GM23338 (cell line): Measurements from ENCODE around the gene RDH5. TPM values are rescaled to one million over a fixed set of nuclear protein-coding genes. Genes with fewer than 3 reads are reported as not detected.

Experiments used
- ATAC-seq: fragments of 200-7000 bp; cut with Tn5 transposase; 3 replicates; pipeline ENCODE4 v1.9.1; 2020
- DNase-seq: peaks from one replicate; pipeline ENCODE4 v3.0.0-alpha.2; 2015; ENCODE audit warnings: low spot score
- H2AFZ ChIP-seq: fragments of 200-600 bp; sonication (generic); 2 replicates; pipeline ENCODE4 v1.8.0; 2016; ENCODE audit warnings: antibody characterized with exemption, mild to moderate bottlenecking, moderate library complexity
- H3F3A ChIP-seq: fragments of 200-600 bp; sonication (generic); replicated peaks from 2 replicates; pipeline ENCODE4 v1.8.0; 2017; ENCODE audit warnings: antibody characterized with exemption, mixed run types, low read depth
- H3K27ac ChIP-seq: fragments of 200-600 bp; sonication (generic); 2 replicates; pipeline ENCODE4 v1.6.1; 2016; ENCODE audit warnings: low read depth
- H3K27me3 ChIP-seq: fragments of 200-600 bp; sonication (generic); 2 replicates; pipeline ENCODE4 v1.8.0; 2016; ENCODE audit warnings: mild to moderate bottlenecking, mixed run types, moderate library complexity; ENCODE audit not compliant: insufficient read depth
- H3K36me3 ChIP-seq: fragments of 200-600 bp; sonication (generic); 2 replicates; pipeline ENCODE4 v1.8.0; 2016; ENCODE audit warnings: mild to moderate bottlenecking; ENCODE audit not compliant: insufficient read depth
- H3K4me1 ChIP-seq: fragments of 200-600 bp; sonication (generic); 2 replicates; pipeline ENCODE4 v1.8.0; 2016; ENCODE audit warnings: mild to moderate bottlenecking, moderate library complexity; ENCODE audit not compliant: insufficient read depth
- H3K4me2 ChIP-seq: fragments of 200-600 bp; sonication (generic); 2 replicates; pipeline ENCODE4 v1.7.1; 2017; ENCODE audit warnings: mixed run types
- H3K4me3 ChIP-seq: fragments of 200-600 bp; sonication (generic); 2 replicates; pipeline ENCODE4 v1.6.1; 2016; ENCODE audit warnings: mixed run types
- H3K79me2 ChIP-seq: fragments of 200-600 bp; sonication (generic); replicated peaks from 2 replicates; pipeline ENCODE4 v1.8.0; 2017; ENCODE audit warnings: mild to moderate bottlenecking; ENCODE audit not compliant: insufficient read depth
- H3K9me2 ChIP-seq: fragments of 200-600 bp; sonication (generic); 2 replicates; pipeline ENCODE4 v1.8.0; 2017; ENCODE audit not compliant: insufficient read depth
- H4K20me1 ChIP-seq: fragments of 200-600 bp; sonication (generic); replicated peaks from 2 replicates; pipeline ENCODE4 v1.8.0; 2017; ENCODE audit warnings: mild to moderate bottlenecking; ENCODE audit not compliant: insufficient read depth
- H3K27ac Mint-ChIP-seq: 2 replicates; pipeline ENCODE4 v1.8.0; 2020; ENCODE audit warnings: inconsistent platforms, mild to moderate bottlenecking, moderate library complexity, mixed read lengths
- H3K27me3 Mint-ChIP-seq: 3 replicates; pipeline ENCODE4 v1.8.0; 2022; ENCODE audit warnings: low read depth, mild to moderate bottlenecking, moderate library complexity, mixed read lengths, inconsistent platforms; ENCODE audit not compliant: insufficient read depth, poor library complexity
- H3K36me3 Mint-ChIP-seq: 3 replicates; pipeline ENCODE4 v1.8.0; 2021; ENCODE audit warnings: low read depth, mild to moderate bottlenecking, inconsistent platforms, moderate library complexity, mixed read lengths
- H3K4me1 Mint-ChIP-seq: 3 replicates; pipeline ENCODE4 v1.8.0; 2020; ENCODE audit warnings: mild to moderate bottlenecking, inconsistent platforms, mixed read lengths
- H3K4me3 Mint-ChIP-seq: 3 replicates; pipeline ENCODE4 v1.8.0; 2021; ENCODE audit warnings: moderate library complexity, mild to moderate bottlenecking, inconsistent platforms, mixed read lengths
- H3K9me3 Mint-ChIP-seq: 3 replicates; pipeline ENCODE4 v1.8.0; 2020; ENCODE audit warnings: moderate library complexity, mild to moderate bottlenecking, inconsistent platforms, mixed read lengths
- CREB1 ChIP-seq: fragments of 250-450 bp; sonication (Bioruptor Pico); IDR thresholded peaks from 2 replicates; pipeline ENCODE4 v1.5.0; 2020; ENCODE audit warnings: low read depth, mild to moderate bottlenecking, moderate library complexity
- ETS1 ChIP-seq: IDR thresholded peaks from 2 replicates; pipeline ENCODE4 v1.6.1; 2016; ENCODE audit warnings: antibody characterized with exemption
- EZH2 ChIP-seq: fragments of 200-600 bp; sonication (generic); IDR thresholded peaks from one replicate; pipeline ENCODE4 v1.8.0; 2017; ENCODE audit warnings: antibody characterized with exemption, mild to moderate bottlenecking, low read depth; ENCODE audit not compliant: unreplicated experiment
- EZH2phosphoT487 ChIP-seq: fragments of 200-600 bp; sonication (generic); IDR thresholded peaks from one replicate; pipeline ENCODE4 v1.8.1; 2018; ENCODE audit warnings: antibody characterized with exemption; ENCODE audit not compliant: unreplicated experiment
- JUNB ChIP-seq: IDR thresholded peaks from one replicate; pipeline ENCODE4 v1.6.1; 2016; ENCODE audit warnings: antibody characterized with exemption; ENCODE audit not compliant: unreplicated experiment
- NANOG ChIP-seq: IDR thresholded peaks from 2 replicates; pipeline ENCODE4 v1.6.1; 2016; ENCODE audit warnings: antibody characterized with exemption, borderline replicate concordance
- POLR2AphosphoS5 ChIP-seq: IDR thresholded peaks from 2 replicates; pipeline ENCODE4 v1.6.1; 2016; ENCODE audit warnings: antibody characterized with exemption, low read depth
- REST ChIP-seq: IDR thresholded peaks from one replicate; pipeline ENCODE4 v1.6.1; 2018; ENCODE audit warnings: antibody characterized with exemption; ENCODE audit not compliant: unreplicated experiment
- STAT1 ChIP-seq: IDR thresholded peaks from one replicate; pipeline ENCODE4 v1.6.1; 2016; ENCODE audit warnings: antibody characterized with exemption; ENCODE audit not compliant: unreplicated experiment
- ZNF114 ChIP-seq: fragments of 250-450 bp; sonication (Bioruptor Pico); IDR thresholded peaks from 2 replicates; pipeline ENCODE4 v1.5.0; 2020; ENCODE audit warnings: mild to moderate bottlenecking, moderate library complexity
- ZNF331 ChIP-seq: fragments of 250-450 bp; sonication (Bioruptor Pico); IDR thresholded peaks from 2 replicates; pipeline ENCODE4 v1.5.0; 2020; ENCODE audit warnings: low read depth, mild to moderate bottlenecking, moderate library complexity
- long read RNA-seq: library from polyadenylated mRNA; unstranded; transcript quantifications from one replicate; pipeline ENCODE4 v2.0.0, GENCODE V29; 2020; ENCODE audit not compliant: unreplicated experiment
- polyA plus RNA-seq: library from polyadenylated mRNA; unstranded; fragments of >200 nt; fragmentation: Nextera tagmentation; extraction: Ambion mirVana; gene quantifications from 2 replicates; pipeline ENCODE4 v1.2.1, GENCODE V29; 2016
- total RNA-seq: library from RNA; depleted of rRNA; stranded (reverse); fragments of >200 nt; shearing (Covaris generic); gene quantifications from 2 replicates; pipeline ENCODE4 v1.2.3, GENCODE V29; 2014; rRNA removed
- TF ChIP-seq, protein P1 (sequence below), 2 experiments: fragments of 200-600 bp in 1 of 2; sonication (generic) in 1 of 2; conservative IDR thresholded peaks; 2 replicates each; pipeline versions ENCODE4 v1.5.1 to v1.6.1; 2016 to 2017; ENCODE audit warnings: antibody characterized with exemption in 2 of 2, low read depth in 2 of 2, mild to moderate bottlenecking in 2 of 2, moderate library complexity in 1 of 2
- TF ChIP-seq, protein P2 (sequence below): fragments of 250-450 bp; sonication (Bioruptor Pico); IDR thresholded peaks from 2 replicates; pipeline ENCODE4 v1.5.0; 2020; ENCODE audit warnings: mild to moderate bottlenecking, moderate library complexity

The RDH5 gene, protein sequence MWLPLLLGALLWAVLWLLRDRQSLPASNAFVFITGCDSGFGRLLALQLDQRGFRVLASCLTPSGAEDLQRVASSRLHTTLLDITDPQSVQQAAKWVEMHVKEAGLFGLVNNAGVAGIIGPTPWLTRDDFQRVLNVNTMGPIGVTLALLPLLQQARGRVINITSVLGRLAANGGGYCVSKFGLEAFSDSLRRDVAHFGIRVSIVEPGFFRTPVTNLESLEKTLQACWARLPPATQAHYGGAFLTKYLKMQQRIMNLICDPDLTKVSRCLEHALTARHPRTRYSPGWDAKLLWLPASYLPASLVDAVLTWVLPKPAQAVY
- 1.7 and 7.5 TPM in 2 replicates for total RNA-seq
- polyA plus RNA-seq = 3.9 and 5.4 TPM in 2 replicates
- long read RNA-seq = 0 reads

GRCh38 chr12:55720071-55720564 lies at the start of gene RDH5:
RDH5 (plus strand) TSS chr12:55720393; CDS start chr12:55721185, 792 bp downstream.
- no peak within 1 kb of the TSS for H3K4me3 Mint-ChIP-seq
- Histone ChIP-seq H3K27me3 (no peaks in the 10 kb centered on the region), H4K20me1 (0 out of 2 replicates have a peak, but pooled peaks cover 4% of the 10 kb centered on the region), H3F3A (peaks cover 18% of the 10 kb centered on the region; the same call in 1 of the 2 replicates), H2AFZ (no peak within 1 kb of the TSS), H3K4me3 (no peak within 1 kb of the TSS), H3K4me1 (peaks cover 35% of the 10 kb centered on the region), H3K79me2 (peaks cover 10% of the 10 kb centered on the region; the same call in 1 of the 2 replicates), H3K27ac (no peak within 1 kb of the TSS; the same call in 1 of the 2 replicates), H3K4me2 (no peak within 1 kb of the TSS), H3K9me2 (no peaks in the 10 kb centered on the region), H3K36me3 (0 out of 2 replicates have a peak, but pooled peaks cover 2% of the 10 kb centered on the region)
- 0 out of 2 replicates have a peak within 1 kb of the TSS, but pooled peaks have one; percentile 96 for H3K27ac Mint-ChIP-seq
- H3K4me1 Mint-ChIP-seq = peaks cover 38% of the 10 kb centered on the region
- peaks cover 6% of the 10 kb centered on the region; the same call in 2 of the 3 replicates for H3K9me3 Mint-ChIP-seq
- TF ChIP-seq NANOG (no peak), POLR2AphosphoS5 (no peak), ETS1 (no peak), EZH2phosphoT487 (no peak), JUNB (no peak), ZNF114 (CRISPR knock-in tag) (no peak), ZNF331 (no peak), REST (no peak), CREB1 (CRISPR knock-in tag) (no peak), EZH2 (no peak), STAT1 (no peak)
- TF ChIP-seq, protein P1, sequence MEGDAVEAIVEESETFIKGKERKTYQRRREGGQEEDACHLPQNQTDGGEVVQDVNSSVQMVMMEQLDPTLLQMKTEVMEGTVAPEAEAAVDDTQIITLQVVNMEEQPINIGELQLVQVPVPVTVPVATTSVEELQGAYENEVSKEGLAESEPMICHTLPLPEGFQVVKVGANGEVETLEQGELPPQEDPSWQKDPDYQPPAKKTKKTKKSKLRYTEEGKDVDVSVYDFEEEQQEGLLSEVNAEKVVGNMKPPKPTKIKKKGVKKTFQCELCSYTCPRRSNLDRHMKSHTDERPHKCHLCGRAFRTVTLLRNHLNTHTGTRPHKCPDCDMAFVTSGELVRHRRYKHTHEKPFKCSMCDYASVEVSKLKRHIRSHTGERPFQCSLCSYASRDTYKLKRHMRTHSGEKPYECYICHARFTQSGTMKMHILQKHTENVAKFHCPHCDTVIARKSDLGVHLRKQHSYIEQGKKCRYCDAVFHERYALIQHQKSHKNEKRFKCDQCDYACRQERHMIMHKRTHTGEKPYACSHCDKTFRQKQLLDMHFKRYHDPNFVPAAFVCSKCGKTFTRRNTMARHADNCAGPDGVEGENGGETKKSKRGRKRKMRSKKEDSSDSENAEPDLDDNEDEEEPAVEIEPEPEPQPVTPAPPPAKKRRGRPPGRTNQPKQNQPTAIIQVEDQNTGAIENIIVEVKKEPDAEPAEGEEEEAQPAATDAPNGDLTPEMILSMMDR (conservative IDR thresholded peaks at IDR 0.05; ENCODE audit: low read depth in 2 of 2) = no peak
- TF ChIP-seq, protein P2, sequence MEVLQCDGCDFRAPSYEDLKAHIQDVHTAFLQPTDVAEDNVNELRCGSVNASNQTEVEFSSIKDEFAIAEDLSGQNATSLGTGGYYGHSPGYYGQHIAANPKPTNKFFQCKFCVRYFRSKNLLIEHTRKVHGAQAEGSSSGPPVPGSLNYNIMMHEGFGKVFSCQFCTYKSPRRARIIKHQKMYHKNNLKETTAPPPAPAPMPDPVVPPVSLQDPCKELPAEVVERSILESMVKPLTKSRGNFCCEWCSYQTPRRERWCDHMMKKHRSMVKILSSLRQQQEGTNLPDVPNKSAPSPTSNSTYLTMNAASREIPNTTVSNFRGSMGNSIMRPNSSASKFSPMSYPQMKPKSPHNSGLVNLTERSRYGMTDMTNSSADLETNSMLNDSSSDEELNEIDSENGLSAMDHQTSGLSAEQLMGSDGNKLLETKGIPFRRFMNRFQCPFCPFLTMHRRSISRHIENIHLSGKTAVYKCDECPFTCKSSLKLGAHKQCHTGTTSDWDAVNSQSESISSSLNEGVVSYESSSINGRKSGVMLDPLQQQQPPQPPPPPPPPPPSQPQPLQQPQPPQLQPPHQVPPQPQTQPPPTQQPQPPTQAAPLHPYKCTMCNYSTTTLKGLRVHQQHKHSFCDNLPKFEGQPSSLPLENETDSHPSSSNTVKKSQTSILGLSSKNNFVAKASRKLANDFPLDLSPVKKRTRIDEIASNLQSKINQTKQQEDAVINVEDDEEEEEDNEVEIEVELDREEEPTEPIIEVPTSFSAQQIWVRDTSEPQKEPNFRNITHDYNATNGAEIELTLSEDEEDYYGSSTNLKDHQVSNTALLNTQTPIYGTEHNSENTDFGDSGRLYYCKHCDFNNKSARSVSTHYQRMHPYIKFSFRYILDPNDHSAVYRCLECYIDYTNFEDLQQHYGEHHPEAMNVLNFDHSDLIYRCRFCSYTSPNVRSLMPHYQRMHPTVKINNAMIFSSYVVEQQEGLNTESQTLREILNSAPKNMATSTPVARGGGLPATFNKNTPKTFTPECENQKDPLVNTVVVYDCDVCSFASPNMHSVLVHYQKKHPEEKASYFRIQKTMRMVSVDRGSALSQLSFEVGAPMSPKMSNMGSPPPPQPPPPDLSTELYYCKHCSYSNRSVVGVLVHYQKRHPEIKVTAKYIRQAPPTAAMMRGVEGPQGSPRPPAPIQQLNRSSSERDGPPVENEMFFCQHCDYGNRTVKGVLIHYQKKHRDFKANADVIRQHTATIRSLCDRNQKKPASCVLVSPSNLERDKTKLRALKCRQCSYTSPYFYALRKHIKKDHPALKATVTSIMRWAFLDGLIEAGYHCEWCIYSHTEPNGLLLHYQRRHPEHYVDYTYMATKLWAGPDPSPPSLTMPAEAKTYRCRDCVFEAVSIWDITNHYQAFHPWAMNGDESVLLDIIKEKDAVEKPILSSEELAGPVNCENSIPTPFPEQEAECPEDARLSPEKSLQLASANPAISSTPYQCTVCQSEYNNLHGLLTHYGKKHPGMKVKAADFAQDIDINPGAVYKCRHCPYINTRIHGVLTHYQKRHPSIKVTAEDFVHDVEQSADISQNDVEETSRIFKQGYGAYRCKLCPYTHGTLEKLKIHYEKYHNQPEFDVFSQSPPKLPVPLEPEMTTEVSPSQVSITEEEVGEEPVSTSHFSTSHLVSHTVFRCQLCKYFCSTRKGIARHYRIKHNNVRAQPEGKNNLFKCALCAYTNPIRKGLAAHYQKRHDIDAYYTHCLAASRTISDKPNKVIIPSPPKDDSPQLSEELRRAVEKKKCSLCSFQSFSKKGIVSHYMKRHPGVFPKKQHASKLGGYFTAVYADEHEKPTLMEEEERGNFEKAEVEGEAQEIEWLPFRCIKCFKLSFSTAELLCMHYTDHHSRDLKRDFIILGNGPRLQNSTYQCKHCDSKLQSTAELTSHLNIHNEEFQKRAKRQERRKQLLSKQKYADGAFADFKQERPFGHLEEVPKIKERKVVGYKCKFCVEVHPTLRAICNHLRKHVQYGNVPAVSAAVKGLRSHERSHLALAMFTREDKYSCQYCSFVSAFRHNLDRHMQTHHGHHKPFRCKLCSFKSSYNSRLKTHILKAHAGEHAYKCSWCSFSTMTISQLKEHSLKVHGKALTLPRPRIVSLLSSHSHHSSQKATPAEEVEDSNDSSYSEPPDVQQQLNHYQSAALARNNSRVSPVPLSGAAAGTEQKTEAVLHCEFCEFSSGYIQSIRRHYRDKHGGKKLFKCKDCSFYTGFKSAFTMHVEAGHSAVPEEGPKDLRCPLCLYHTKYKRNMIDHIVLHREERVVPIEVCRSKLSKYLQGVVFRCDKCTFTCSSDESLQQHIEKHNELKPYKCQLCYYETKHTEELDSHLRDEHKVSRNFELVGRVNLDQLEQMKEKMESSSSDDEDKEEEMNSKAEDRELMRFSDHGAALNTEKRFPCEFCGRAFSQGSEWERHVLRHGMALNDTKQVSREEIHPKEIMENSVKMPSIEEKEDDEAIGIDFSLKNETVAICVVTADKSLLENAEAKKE (CRISPR knock-in tag) = no peak
- DNase-seq (no peak), ATAC-seq (no peak)
- H3K36me3 Mint-ChIP-seq = peaks cover 21% of the 10 kb centered on the region
- peaks cover 28% of the 10 kb centered on the region for H3K27me3 Mint-ChIP-seq
